Measurements from ENCODE around the gene PCMTD2. TPM values are rescaled to one million over a fixed set of nuclear protein-coding genes. Genes with fewer than 3 reads are reported as not detected.

The PCMTD2 gene
- total and polyA plus RNA-seq, 2 of the 13 experiments (the other 11 are each of a cell fraction or from before 2014, with no cell fraction given) = 47.0 to 76.9 TPM

- no peak for TF ChIP-seq KIAA2018 (CRISPR knock-in tag; IDR thresholded peaks at IDR 0.05; ENCODE audit: borderline replicate concordance)
- no peak for TF ChIP-seq ZNF780A (CRISPR knock-in tag; IDR thresholded peaks at IDR 0.05)
- TF ChIP-seq ZNF280B (CRISPR knock-in tag; IDR thresholded peaks at IDR 0.05; ENCODE audit: borderline replicate concordance) = peak; percentile 40; the same call in 1 of the 2 replicates
- no peak for TF ChIP-seq ZSCAN31 (CRISPR knock-in tag; IDR thresholded peaks at IDR 0.05; ENCODE audit: low read depth)
- TF ChIP-seq, protein P1, sequence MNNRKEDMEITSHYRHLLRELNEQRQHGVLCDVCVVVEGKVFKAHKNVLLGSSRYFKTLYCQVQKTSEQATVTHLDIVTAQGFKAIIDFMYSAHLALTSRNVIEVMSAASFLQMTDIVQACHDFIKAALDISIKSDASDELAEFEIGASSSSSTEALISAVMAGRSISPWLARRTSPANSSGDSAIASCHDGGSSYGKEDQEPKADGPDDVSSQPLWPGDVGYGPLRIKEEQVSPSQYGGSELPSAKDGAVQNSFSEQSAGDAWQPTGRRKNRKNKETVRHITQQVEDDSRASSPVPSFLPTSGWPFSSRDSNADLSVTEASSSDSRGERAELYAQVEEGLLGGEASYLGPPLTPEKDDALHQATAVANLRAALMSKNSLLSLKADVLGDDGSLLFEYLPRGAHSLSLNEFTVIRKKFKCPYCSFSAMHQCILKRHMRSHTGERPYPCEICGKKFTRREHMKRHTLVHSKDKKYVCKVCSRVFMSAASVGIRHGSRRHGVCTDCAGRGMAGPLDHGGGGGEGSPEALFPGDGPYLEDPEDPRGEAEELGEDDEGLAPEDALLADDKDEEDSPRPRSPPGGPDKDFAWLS (CRISPR knock-in tag; IDR thresholded peaks at IDR 0.05; ENCODE audit: borderline replicate concordance) = no peak
- 0 out of 2 replicates have a peak, but pooled peaks have one; percentile 51 for TF ChIP-seq ZNF572 (CRISPR knock-in tag; IDR thresholded peaks at IDR 0.05)
- TF ChIP-seq SATB2 (CRISPR knock-in tag; IDR thresholded peaks at IDR 0.05) = no peak
- no peak for TF ChIP-seq MIER2 (CRISPR knock-in tag; IDR thresholded peaks at IDR 0.05)
- peak; percentile 82 for TF ChIP-seq ZMYM3 (CRISPR knock-in tag; IDR thresholded peaks at IDR 0.05)
- TF ChIP-seq CBFB (CRISPR knock-in tag; IDR thresholded peaks at IDR 0.05) = no peak
- TF ChIP-seq TCF7L2 (IDR thresholded peaks at IDR 0.05; ENCODE audit: low read depth, low read length) = no peak
- TF ChIP-seq ZNF33A (CRISPR knock-in tag; IDR thresholded peaks at IDR 0.05; ENCODE audit: borderline replicate concordance) = no peak
- no peak for TF ChIP-seq HMG20B (CRISPR knock-in tag; conservative IDR thresholded peaks at IDR 0.05)
- TF ChIP-seq SYNCRIP (IDR thresholded peaks at IDR 0.05; ENCODE audit: insufficient read depth, low read depth, low read length) = no peak
- no peak for TF ChIP-seq ELF4 (CRISPR knock-in tag; IDR thresholded peaks at IDR 0.05; ENCODE audit: borderline replicate concordance)
- TF ChIP-seq MBD4 (IDR thresholded peaks at IDR 0.05; ENCODE audit: borderline replicate concordance, low read length) = no peak
- no peak for TF ChIP-seq FIP1L1 (IDR thresholded peaks at IDR 0.05; ENCODE audit: borderline replicate concordance, insufficient read depth, low read depth, low read length)
- TF ChIP-seq JUND (CRISPR knock-in tag; IDR thresholded peaks at IDR 0.05) = no peak
- TF ChIP-seq THYN1 (CRISPR knock-in tag; IDR thresholded peaks at IDR 0.05; ENCODE audit: borderline replicate concordance, low read depth) = no peak
Measured at GRCh38 chr20:64220891-64221527, 34.5 kb upstream of the PCMTD2 start (continued).
